Epidermal melanocyte (primary cell): ENCODE measurements around the gene COL24A1.
"Not testable (repeated sequence)": the region's sequence is repeated elsewhere in the genome, so short reads cannot be mapped to it uniquely, and the experiment has no call there.

Experiments used
- DNase-seq: peaks from one replicate; pipeline ENCODE4 v3.0.0; 2011; ENCODE audit warnings: low spot score; ENCODE audit not compliant: insufficient read length

Gene COL24A1

DNA sequence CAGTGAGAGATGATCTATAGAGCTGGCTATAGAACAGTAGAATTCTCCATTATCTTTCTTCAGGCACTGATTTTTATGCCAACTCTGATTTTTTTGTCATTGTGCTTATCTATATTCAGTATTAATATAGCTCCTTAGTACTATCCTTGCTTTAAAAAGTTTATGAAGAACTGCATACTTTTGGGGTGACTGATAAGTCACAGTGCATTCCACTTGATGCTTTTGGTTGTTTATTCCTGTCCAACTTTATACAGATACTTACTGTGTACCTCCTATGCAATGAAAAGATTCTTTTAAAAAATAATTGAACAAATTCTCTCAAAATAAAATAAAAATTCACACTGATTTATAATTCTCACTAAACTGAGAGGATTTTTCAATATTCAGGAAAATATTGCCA, 71.6 kb downstream of the COL24A1 start:
- DNase-seq = no peak

DNA sequence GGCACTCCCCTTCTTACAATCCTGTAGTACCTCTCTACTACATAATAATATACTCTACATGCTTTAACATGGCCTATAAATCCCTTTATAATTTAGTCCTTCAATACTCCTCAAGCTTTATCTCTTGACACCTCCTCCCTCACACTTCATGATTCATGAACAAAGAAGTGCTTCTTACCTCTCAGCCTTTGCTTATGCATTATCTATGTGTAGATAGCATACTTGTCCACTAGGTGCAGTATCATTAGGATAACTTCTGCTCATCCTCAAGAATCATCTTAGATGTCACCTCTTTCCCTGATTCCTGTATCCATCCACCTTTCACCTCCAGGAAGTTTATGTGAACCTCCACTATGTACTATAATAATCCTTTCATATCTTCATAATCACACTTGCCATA, 74.4 kb downstream of the COL24A1 start:
- no peak for DNase-seq

DNA sequence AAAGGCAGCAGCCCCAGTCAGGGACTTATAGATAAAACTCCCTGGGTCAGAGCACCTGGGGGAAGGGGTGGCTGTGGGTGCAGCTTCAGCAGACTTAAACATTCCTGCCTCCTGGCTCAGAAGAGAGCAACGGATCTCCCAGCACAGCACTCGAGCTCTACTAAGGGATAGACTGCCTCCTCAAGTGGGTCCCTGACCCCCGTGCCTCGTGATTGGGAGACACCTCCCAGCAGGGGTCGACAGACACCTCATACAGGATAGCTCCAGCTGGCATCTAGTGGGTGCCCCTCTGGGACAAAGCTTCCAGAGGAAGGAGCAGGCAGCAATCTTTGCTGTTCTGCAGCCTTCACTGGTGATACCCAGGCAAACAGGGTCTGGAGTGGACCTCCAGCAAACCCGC, 84.1 kb downstream of the COL24A1 start:
- DNase-seq = not testable (repeated sequence)

DNA sequence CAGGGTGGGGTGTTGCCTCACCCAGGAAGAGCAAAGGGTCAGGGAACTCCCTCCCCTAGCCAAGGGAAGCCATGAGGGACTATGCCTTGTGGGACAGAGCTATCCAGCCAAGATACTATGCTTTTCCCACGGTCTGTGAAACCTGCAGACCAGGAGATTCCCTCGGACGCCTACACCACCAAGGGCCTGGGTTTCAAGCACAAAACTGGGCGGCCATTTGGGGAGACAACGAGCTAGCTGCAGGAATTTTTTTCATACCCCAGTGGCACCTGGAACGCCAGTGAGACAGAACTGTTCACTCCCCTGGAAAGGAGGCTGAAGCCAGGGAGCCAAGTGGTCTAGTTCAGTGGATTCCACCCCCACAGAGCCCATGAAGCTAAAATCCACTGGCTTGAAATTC, 84.7 kb downstream of the COL24A1 start:
- not testable (repeated sequence) for DNase-seq

DNA sequence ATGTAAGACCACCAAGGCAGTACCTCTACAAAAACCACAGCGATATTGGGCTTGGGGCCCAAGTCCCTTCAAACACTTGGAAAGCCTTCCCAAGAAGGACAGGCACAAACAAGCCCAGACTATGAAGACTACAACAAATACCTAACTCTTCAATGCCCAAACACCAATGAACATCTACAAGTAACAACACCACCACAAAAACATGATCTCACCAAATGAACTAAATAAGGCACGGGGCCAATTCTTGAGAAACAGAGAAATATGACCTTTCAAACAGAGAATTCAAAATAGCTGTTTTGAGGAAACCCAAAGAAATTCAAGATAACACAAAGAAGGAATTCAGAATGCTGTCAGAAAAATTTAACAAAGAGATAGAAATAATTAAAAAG, 86.8 kb downstream of the COL24A1 start:
- DNase-seq = no peak

DNA sequence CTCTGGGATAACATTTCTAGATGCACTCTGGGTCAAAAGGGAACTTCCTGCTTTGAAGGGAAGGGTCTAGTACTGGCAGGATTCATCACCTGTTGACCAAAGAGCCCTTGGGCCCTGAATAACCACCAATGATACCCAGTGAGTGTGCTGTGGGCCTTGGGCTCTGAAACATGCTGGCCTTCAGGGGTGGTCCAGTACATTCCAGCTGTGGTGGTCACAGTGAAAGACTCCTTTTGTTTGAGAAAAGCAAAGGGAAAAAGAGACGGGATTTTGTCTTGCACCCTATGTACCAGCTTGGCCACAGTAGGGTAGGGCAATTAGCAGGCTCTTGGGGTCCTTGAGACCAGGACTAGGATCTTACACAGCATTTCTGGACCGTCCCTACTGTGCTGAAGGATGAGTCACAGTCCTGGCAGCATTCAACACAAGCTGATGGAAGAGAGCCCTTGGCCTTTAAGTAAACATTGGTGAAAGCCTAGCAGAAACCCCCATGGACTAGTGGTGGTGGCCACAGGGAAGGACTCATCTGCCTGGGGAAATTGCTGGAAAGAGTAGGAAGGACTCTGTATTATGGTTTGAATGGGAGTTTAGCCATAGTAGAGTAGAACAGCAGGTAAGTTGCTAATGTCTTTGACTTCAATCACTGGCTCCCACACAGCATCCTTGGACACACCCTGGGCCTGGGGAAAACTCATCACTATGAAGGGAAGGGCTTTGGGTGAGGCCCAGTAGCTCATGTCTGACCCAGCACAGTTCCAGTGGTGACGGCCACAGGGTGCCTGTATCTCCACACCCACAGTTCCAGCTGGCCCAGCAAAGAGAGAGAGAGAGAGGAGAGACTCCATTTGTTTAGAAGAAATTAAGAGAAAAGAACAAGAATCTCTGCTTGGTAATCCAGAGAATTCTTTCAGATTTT, 87.5 kb downstream of the COL24A1 start:
- DNase-seq = no peak

DNA sequence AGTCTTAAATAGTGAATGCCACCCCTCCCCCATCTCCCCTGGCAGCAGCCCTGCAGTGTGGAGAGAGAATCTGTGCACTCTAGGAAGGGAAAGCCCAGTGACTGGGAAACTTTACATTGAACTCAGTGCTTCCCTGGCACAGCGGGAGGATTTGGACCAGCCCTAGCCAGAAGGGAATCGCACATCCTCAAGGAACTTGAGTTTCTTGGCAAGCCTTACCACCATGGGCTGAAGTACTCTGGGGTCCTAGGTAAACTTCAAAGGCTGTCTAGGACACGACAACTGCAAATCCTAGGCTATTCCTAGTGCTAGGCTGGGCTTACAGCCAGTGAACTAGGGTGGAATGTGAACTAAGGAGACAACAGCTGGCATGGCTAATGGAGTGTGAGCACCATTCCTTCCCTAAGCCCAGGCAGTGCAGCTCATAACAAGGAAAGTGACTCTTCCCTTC, 88.3 kb downstream of the COL24A1 start:
- no peak for DNase-seq

DNA sequence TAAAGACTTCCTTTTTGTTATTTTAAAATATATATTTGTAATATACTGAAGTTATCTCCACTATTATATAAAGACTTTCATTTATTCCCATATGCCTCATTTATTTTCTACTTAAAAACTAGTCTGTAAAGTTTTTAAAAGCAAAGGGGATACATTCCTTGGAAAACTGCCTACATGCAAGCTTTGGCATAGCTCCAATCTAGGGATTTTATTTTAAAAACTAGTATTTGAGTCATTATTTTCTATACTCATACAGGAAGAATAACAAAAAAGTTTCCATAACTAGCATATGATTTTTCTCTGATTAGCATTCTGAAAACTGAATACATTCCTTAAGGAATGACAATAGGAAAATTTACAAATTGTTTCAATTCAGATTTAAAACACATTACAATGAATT, 88.9 kb downstream of the COL24A1 start:
- no peak for DNase-seq

DNA sequence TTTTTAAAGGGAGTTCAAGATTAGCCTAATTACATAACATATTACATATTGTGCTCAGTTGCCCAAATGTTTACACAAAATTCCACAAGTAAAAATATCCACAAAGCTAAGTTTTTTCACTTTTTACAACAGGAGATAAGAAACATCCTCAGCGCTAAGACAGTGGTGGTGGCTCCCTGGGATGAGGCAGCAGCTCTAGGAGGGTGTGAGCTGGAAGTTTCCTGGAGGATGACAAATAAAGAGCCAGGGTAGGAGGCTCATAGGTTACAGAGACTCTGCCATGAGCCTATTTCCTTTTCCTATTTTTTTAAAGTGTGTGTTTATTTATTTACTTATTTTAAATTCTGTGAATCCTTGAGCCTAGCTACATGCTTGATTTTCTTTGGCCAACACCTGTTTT, 91.7 kb downstream of the COL24A1 start:
- no peak for DNase-seq

DNA sequence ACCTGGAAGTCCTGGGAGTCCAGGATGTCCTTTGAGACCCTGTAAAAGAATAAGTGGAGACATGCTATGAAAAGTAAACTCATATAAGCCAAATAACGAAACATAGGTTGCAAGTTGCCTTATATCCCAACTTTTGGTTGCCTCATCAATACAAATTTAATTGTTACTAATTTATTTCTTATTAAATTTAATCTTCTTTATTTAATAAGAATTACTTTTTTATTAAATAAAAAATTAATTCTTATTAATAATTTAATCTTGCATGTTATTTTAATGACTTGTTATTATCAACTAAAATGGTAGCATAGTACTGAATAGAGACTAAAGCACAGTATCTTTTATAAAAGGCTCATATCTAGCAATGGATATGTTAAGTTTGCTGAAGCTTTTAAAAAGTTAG, 92.9 kb downstream of the COL24A1 start:
- DNase-seq = no peak

DNA sequence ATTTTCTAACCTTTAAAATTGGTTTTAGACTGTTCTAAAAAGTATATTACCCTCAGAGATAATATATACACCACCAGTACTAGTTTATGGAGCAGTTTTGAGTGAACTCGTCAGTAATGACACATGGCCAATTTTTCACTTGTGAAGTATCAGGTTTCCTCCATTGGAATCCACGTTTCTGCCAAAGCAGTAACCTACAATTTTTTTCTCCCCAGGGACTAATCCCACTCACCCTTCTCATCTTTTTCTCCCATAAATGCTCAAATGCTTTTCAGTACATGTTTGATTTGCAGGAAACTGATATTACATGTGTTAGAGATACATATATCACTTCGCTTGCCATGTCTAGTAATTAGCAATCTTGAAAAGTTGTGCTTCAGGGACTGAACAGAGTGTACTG, 94.1 kb downstream of the COL24A1 start:
- DNase-seq = no peak

DNA sequence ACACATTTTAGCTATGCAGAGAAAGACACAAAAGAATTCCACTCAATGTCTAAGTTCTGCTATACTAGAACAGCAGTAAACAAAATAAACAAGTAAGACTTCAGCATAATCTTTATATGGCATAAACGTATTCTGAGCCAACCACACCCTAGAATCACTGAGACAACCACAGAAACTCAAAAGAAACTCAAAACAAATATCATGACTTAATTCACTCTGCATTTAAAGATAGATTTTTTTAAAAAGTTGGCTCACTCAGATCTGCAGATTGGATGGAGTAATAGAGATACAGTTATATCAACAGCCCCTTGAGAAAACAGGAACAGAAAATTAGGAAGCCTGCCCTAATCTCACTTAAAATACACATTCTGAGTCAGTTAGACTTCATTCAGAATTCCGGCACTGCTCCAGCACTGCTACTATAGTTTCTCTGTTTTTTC, 95.0 kb downstream of the COL24A1 start:
- DNase-seq = no peak

DNA sequence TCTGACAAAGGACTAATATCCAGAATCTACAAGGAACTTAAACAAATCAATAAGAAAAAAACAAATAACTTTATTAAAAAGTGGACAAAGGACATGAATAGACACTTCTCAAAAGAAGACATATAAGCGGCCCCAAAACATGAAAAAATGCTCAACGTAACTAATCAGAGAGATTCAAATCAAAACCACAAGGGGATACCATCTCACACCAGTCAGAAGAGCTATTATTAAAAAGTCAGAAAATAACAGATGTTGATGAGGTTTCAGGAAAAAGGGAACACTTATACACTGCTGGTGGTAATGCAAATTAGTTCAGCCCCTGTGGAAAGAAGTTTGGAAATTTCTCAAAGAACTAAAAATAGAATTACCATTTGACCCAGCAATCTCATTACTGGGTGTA, 102.2 kb downstream of the COL24A1 start:
- no peak for DNase-seq

DNA sequence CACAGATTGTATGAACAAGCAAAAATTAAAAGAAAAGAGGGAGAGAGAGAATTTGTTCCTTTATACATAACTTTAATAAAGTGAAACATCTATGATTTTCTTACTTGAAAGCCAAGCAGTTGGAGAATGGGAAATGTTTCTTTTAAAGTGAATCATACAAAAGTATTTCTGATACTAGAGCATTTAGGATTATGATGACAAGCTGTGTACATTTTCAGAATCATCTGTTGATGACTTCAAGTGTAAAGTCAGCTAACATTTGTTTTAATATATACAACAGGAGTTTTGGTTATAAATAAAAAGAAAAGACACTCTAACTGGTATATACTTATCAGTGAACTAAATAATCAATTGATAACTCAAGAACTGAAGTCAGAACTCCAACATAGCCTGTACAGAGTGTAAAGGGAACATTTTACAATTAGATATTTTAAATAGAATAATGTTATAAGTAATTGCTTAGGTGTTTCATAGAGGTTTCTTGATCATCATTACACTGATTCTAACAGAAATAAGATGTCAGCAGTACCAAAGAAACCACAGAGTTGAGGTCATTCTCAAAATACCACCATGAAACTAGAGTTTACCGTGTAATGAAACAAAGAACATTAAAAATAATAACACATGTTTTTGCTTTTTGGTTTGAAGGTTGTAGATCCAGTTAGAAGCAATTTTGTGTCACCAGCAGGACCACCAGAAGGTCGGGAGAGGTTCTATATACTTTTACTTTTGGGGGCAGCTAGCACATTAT, 103.4 kb downstream of the COL24A1 start:
- DNase-seq = no peak

DNA sequence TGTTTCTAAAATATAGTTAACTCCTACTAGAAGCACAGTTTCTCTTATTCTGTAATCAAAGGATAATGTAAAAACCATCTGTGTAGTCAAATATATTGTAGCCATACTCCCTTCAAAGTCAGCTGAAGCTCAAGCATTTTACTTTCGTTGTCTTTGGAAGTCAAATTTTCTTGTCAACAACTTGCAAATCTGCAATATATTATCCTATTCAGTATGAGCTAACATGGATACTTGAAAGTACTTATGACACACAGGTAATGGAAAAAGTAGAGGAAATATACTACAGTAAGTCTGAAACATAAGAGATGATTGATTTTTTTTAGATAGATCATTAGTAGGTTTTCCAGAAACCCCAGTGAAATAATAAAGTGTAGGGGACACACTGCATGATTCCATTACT, 121.5 kb downstream of the COL24A1 start:
- no peak for DNase-seq

DNA sequence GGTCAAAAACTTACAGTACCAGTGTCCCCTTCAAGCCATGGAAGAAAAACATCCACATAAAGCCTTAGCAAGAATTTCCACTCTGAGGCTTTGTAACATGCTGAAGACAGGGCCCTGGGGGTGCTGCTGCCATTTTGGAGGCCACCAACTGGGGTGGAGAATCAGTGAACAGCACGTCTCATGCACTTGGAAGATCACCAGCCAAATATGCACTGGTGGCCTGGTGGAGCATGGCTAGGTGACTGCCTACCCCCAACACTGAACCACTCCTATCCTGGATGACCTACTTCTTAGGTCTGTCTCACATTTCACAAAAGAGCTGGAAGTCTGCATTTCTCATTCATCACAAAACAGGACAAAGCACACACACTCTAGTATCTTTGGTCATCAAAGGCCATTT, 126.4 kb downstream of the COL24A1 start:
- no peak for DNase-seq

DNA sequence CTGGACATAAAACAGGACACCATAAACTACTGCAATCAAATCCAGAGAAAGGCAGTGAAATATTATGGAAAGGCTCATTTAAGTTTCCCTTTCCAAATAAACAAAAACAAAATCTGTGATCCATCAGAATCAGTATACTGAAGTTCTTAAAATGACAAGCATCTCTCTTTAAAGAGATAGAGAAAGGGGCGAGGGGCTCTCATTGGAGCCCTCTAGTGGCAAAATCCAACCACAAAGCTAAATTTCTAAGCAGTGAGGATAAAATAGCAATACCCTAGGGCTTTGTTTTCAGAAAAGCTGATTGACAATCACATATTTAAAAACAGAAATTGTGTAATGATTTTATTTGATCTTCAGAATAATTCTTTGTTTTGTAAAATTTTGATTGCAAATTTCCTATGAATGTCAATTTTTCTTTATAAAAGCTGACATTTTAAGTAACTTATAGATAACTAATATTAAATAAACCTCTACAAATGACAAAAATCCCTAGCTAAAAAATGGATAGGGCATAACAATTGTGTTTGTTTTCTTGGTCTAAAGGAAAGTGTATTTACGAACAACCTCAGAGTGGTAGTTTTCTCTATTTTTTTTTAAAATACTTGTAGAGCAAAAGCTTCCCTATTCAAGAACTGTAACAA, 138.2 kb downstream of the COL24A1 start:
- no peak for DNase-seq

DNA sequence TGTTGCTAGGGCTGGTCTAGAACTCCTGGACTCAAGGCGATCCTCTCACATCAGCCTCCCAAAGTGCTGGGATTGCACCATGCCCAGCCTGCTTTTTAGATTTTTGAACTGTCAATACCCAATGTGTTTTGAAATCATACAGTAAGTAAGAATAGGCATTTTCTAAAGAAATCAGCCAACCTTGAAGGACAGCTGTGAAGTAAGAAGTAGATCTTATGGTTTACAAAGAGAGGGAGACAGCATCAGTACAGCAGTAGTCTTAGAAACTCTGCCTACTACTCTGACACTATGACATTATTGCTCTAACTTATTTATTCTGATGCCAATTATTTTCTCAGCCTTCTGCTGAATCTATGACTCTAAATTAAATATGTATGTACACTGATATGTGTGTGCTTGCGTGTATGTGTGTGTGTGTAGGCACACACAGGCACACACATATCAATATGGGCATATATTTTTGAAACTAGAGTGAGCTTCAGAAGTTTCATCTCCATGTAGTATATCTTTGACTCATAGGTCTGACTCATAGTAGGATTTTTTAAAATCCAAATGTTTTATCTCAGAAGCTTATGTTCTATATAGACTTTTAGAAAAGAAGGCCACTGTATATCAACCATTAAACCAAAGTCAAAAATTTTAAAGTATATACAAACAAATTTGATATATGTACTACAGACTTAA, 140.4 kb downstream of the COL24A1 start:
- DNase-seq = no peak

DNA sequence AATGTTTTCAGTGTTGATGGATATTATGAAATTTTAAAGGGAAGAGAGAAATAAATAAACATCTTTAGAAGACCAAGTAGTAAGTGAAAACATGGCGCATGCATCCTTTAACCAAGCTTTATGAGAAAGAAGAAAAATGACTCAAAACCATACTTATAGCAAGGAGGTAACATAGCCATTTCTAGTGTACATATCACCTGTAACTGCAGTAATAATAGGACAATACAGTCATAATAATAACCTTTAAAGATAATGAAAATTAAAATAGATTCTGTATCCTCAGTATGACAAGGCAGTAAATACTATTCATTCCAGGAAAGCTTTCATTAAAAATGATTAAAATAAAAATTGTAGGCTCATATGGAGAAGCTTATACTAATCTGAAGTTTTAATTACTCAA, 141.2 kb downstream of the COL24A1 start:
- DNase-seq = no peak

DNA sequence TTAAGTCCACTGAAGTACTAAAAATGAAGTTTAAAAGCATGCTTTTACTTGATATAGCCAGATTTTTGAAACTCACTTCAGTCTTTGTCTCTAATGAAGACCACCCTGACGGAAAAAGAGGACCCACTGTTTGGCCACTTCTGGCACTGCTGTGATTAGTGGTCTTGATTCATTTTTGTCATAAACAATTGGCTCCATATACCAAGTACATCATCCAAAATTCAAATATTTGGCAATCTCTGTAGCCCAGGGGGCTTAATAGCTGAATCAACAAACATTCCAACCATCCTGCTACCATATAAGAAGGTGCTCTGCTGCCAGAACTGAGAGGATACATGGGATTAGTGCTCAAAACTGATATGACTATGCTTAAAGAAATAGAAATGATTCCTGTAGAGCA, 156.0 kb downstream of the COL24A1 start:
- DNase-seq = no peak

DNA sequence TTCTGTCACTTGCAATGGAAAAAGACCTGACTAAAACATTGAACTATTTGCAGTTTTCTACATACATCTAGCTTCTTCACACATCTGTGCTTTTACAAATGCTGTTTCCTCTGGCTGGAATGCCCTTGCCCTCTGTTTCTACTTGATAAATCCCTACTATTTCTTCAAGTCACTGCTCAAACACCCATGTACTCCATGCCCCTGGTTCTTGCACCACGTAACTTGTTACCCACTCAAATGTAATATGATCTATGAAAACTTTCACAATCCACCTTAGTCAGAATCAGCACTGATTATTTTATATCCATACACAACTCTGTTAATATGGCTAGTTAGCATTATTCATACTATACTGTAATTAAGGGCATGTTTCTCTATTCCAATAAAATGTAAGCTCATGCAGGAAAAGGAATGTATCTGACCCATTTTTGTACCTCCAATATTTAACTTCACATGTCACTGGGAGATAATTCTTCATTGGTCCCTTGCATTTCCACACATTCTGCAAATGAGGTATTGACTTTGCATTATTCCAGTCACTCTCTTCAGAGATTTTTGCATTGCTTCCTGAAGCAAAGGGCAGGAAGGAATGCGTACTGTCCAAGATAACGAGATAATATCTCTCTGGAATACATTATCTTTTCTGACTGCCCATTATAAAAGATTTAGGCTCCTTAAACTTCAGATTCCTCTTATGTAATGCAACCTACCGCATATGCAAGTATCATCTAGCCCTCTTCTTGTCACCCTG, 158.3 kb downstream of the COL24A1 start:
- DNase-seq = no peak
